IMR-90 (cell line): ENCODE data around the gene PIAS2. TPM values are rescaled to one million over a fixed set of nuclear protein-coding genes. Genes with fewer than 3 reads are reported as not detected.

Experiments
- ATAC-seq: fragments of 200-7000 bp; cut with Tn5 transposase; 2 replicates; pipeline ENCODE4 v1.9.1; 2020; ENCODE audit warnings: low read depth, mild to moderate bottlenecking, moderate library complexity
- BruUV-seq: library from RNA; stranded (reverse); fragments of 400-500 nt; replicated peaks from 2 replicates; lab custom pipeline; 2021; lab: Mats Ljungman, UMichigan
- CTCF ChIA-PET: fragments of 300-600 bp; formaldehyde crosslinking; extraction: SDS; loops from one replicate; lab custom pipeline; 2021; ENCODE audit warnings: antibody characterized with exemption; lab: Yijun Ruan, JAX
- POLR2A ChIA-PET: fragments of 300-600 bp; sonication (Branson Sonifier 250); formaldehyde crosslinking; loops from one replicate; lab custom pipeline; 2022; ENCODE audit warnings: antibody characterized with exemption; ENCODE audit not compliant: unreplicated experiment; lab: Charles Lee
- DNase-seq: peaks from one replicate; pipeline ENCODE4 v3.0.0; 2013
- H2AFZ ChIP-seq: replicated peaks from 2 replicates; pipeline ENCODE3; 2013; ENCODE audit warnings: low read length, mild to moderate bottlenecking; ENCODE audit not compliant: poor library complexity
- H2AK5ac ChIP-seq: 2 replicates; pipeline ENCODE4 v1.6.1; 2013; ENCODE audit warnings: low read depth, low read length, inconsistent platforms
- H2AK9ac ChIP-seq: replicated peaks from 2 replicates; pipeline ENCODE3; 2013; ENCODE audit warnings: mild to moderate bottlenecking, low read depth, low read length, moderate library complexity; ENCODE audit not compliant: poor library complexity
- H2BK120ac ChIP-seq: 2 replicates; pipeline ENCODE4 v1.6.1; 2013; ENCODE audit warnings: low read depth, low read length, inconsistent platforms
- H2BK15ac ChIP-seq: 3 replicates; pipeline ENCODE4 v1.6.1; 2013; ENCODE audit warnings: low read depth, low read length, inconsistent platforms
- H2BK20ac ChIP-seq: 2 replicates; pipeline ENCODE4 v1.6.1; 2013; ENCODE audit warnings: low read depth, mild to moderate bottlenecking, inconsistent platforms, low read length, moderate library complexity
- H2BK5ac ChIP-seq: 2 replicates; pipeline ENCODE4 v1.6.1; 2013; ENCODE audit warnings: mild to moderate bottlenecking, low read depth, low read length, inconsistent platforms; ENCODE audit not compliant: poor library complexity, severe bottlenecking
- H3K14ac ChIP-seq: replicated peaks from 2 replicates; pipeline ENCODE4 v1.6.1; 2013; ENCODE audit warnings: low read depth, low read length, inconsistent platforms
- H3K18ac ChIP-seq: 2 replicates; pipeline ENCODE4 v1.6.1; 2013; ENCODE audit warnings: low read depth, low read length, control low read depth
- H3K23ac ChIP-seq: 2 replicates; pipeline ENCODE4 v1.6.1; 2013; ENCODE audit warnings: low read depth, low read length, inconsistent platforms
- H3K27ac ChIP-seq: 2 replicates; pipeline ENCODE4 v1.5.1; 2013; ENCODE audit warnings: mild to moderate bottlenecking, control low read depth, low read length; ENCODE audit not compliant: insufficient read depth
- H3K27me3 ChIP-seq: 2 replicates; pipeline ENCODE4 v1.6.1; 2013; ENCODE audit warnings: low read length; ENCODE audit not compliant: control insufficient read depth, insufficient read depth
- H3K36me3 ChIP-seq: 2 replicates; pipeline ENCODE4 v1.6.1; 2013; ENCODE audit warnings: low read length, mixed read lengths; ENCODE audit not compliant: control insufficient read depth, insufficient read depth
- H3K4ac ChIP-seq: 2 replicates; pipeline ENCODE4 v1.6.1; 2013; ENCODE audit warnings: low read depth, low read length, inconsistent platforms
- H3K4me1 ChIP-seq: 2 replicates; pipeline ENCODE4 v1.6.1; 2013; ENCODE audit warnings: low read length, mixed read lengths; ENCODE audit not compliant: control insufficient read depth, insufficient read depth
- H3K4me2 ChIP-seq: 2 replicates; pipeline ENCODE4 v1.6.1; 2013; ENCODE audit warnings: low read depth, mild to moderate bottlenecking, control low read depth, low read length, moderate library complexity
- H3K4me3 ChIP-seq: 2 replicates; pipeline ENCODE4 v1.5.1; 2013; ENCODE audit warnings: low read depth, mild to moderate bottlenecking, control low read depth, low read length, moderate library complexity; ENCODE audit not compliant: insufficient read depth
- H3K56ac ChIP-seq: 2 replicates; pipeline ENCODE4 v1.6.1; 2013; ENCODE audit warnings: low read length, inconsistent platforms; ENCODE audit not compliant: insufficient read depth; ENCODE audit errors: extremely low read depth
- H3K79me1 ChIP-seq, 2 experiments: 2 replicates each; pipeline ENCODE4 v1.6.1; 2013; ENCODE audit warnings: low read length in 2 of 2, inconsistent platforms in 1 of 2, low read depth in 1 of 2
- H3K9ac ChIP-seq: 2 replicates; pipeline ENCODE4 v1.6.1; 2013; ENCODE audit warnings: low read depth, low read length, control low read depth
- H3K9me1 ChIP-seq: 2 replicates; pipeline ENCODE4 v1.6.1; 2013; ENCODE audit warnings: low read length, inconsistent platforms; ENCODE audit not compliant: insufficient read depth
- H3K9me3 ChIP-seq: 2 replicates; pipeline ENCODE4 v1.6.1; 2013; ENCODE audit warnings: low read length; ENCODE audit not compliant: control insufficient read depth, insufficient read depth
- H4K20me1 ChIP-seq: 2 replicates; pipeline ENCODE4 v1.6.1; 2013; ENCODE audit warnings: low read length, inconsistent platforms; ENCODE audit not compliant: insufficient read depth
- H4K5ac ChIP-seq: 2 replicates; pipeline ENCODE4 v1.6.1; 2013; ENCODE audit warnings: mild to moderate bottlenecking, low read depth, low read length, control low read depth
- H4K8ac ChIP-seq, 2 experiments: 2 replicates each; pipeline ENCODE4 v1.6.1; 2013; ENCODE audit warnings: low read depth in 2 of 2, low read length in 2 of 2, control low read depth in 1 of 2, inconsistent platforms in 1 of 2
- H4K91ac ChIP-seq: 2 replicates; pipeline ENCODE4 v1.6.1; 2013; ENCODE audit warnings: low read depth, low read length, inconsistent platforms; ENCODE audit not compliant: insufficient read depth
- NFE2L2 ChIP-seq: fragments of 150-350 bp; IDR thresholded peaks from 2 replicates; pipeline ENCODE4 v1.6.1; 2016; ENCODE audit warnings: low read depth, mild to moderate bottlenecking, low read length
- WGBS, 2 experiments: methylation state at CpG; one replicate each; pipeline versions ENCODE4 v1.1.5 to v1.1.7; 2013; ENCODE audit warnings: missing lambda C conversion rate in 2 of 2; ENCODE audit not compliant: insufficient read length in 1 of 2; ENCODE audit errors: extremely low coverage in 2 of 2; 5-methylcytosine and 5-hydroxymethylcytosine counted together
- dilution Hi-C: fragments of 300-500 bp; cut with HindIII; formaldehyde crosslinking; loops from one replicate; pipeline ENCODE4 v1.14.3; 2018; ENCODE audit warnings: low sequenced_read_pairs; ENCODE audit not compliant: unreplicated experiment
- in situ Hi-C: fragments of 300-500 bp; cut with MboI; formaldehyde crosslinking; loops from 3 replicates; pipeline ENCODE4 v1.14.3; 2019; ENCODE audit warnings: low sequenced_read_pairs, inconsistent platforms, mixed read lengths
- intact Hi-C: fragments of 100-400 bp; cut with micrococcal nuclease; formaldehyde crosslinking; loops from 2 replicates; pipeline ENCODE4 v1.10.0; 2022
- polyA plus RNA-seq, 3 experiments: library from polyadenylated mRNA; depleted of rRNA; stranded (reverse); fragments of >200 nt; gene quantifications; 2 replicates each; pipeline ENCODE4 v1.2.3, GENCODE V29; 2012; ENCODE audit warnings: low replicate concordance in 1 of 3
- total RNA-seq: library from RNA; depleted of rRNA; stranded (reverse); fragments of >200 nt; gene quantifications from 2 replicates; pipeline ENCODE4 v1.2.3, GENCODE V29; 2012; rRNA removed

Gene PIAS2
- total and polyA plus RNA-seq, 2 of the 4 experiments (the other 2 are of a cell fraction) = 15.1 to 28.9 TPM

DNA sequence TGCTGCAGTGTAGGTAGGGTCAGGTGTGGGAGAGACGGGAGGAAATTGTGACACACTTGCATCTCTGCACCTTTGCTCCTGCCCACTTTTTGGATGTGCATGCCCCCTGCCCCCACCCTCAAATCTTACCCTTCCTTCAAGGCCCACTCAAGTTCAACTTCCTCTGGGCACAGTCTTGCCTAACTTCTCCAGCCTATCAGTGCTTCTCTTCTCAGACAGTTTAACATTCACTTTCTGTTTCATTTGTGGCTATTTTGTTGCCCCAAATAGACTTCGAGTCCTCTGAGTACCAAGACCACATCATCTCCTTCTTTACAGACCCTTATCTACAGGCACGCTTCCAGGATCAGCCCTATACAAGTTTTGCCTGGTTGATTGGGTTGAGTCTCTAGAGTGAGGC lies 163.1 kb downstream of the PIAS2 start:
- Histone ChIP-seq H4K5ac (no peak overlapping the region), H3K9me3 (no peaks in the 10 kb centered on the region), H4K91ac (no peak overlapping the region), H3K27ac (no peak overlapping the region), H2AK9ac (no peak overlapping the region), H3K27me3 (peaks cover 56% of the 10 kb centered on the region), H3K18ac (no peak overlapping the region), H2BK15ac (no peak overlapping the region), H3K14ac (no peak overlapping the region), H3K56ac (no peak overlapping the region), H3K23ac (no peak overlapping the region), H4K20me1 (no peaks in the 10 kb centered on the region), H2BK20ac (no peak overlapping the region), H4K8ac (no peak overlapping the region), H2AK5ac (no peak overlapping the region), H3K4me3 (no peak overlapping the region), H3K4me1 (peaks cover 2% of the 10 kb centered on the region; the same call in 1 of the 2 replicates), H2BK5ac (no peak overlapping the region), H2AFZ (no peak overlapping the region), H3K4me2 (no peak overlapping the region), H3K9ac (no peak overlapping the region), H3K4ac (no peak overlapping the region), H3K9me1 (no peaks in the 10 kb centered on the region), H3K79me1 (no peaks in the 10 kb centered on the region), H3K36me3 (no peaks in the 10 kb centered on the region), H2BK120ac (no peak overlapping the region)
- dilution Hi-C loops = no loop called here
- ATAC-seq (no peak), DNase-seq (no peak)
- TF ChIP-seq NFE2L2 = no peak
- WGBS, 2 experiments = no CpG with 5 or more reads among the region's 3 CpGs
- POLR2A ChIA-PET = no interaction called here
- intact Hi-C loops = no loop called here
- in situ Hi-C loops = no loop called here
- CTCF ChIA-PET = no interaction called here
- BruUV-seq = no TSS peak

Other genes starting within 250 kb of the PIAS2 start
- not detected in 2 replicates for gene ST8SIA5, start 160.5 kb downstream of the PIAS2 start, total RNA-seq
- 0.03 TPM in 1 of 2 replicates, not detected in the other for gene ST8SIA5, start 160.5 kb downstream of the PIAS2 start, polyA plus RNA-seq (2012; rRNA removed)
- 0.90 and 1.4 TPM in 2 replicates for gene KATNAL2, start 95 bp upstream of the PIAS2 start, total RNA-seq
- 1.4 and 2.3 TPM in 2 replicates for gene KATNAL2, start 95 bp upstream of the PIAS2 start, polyA plus RNA-seq (2012; rRNA removed)
- gene ELOA2, start 118.1 kb upstream of the PIAS2 start, total RNA-seq = not detected in 2 replicates
- gene ELOA2, start 118.1 kb upstream of the PIAS2 start, polyA plus RNA-seq (2012; rRNA removed) = not detected in 2 replicates
- 16.7 and 18.6 TPM in 2 replicates for gene HDHD2, start 233.0 kb upstream of the PIAS2 start, total RNA-seq
- 7.2 TPM in 2 replicates for gene HDHD2, start 233.0 kb upstream of the PIAS2 start, polyA plus RNA-seq (2012; rRNA removed)